Measurements from ENCODE around the gene ECSIT. TPM values are rescaled to one million over a fixed set of nuclear protein-coding genes. Genes with fewer than 3 reads are reported as not detected.

Gene ECSIT
- polyA plus RNA-seq, 2 of the 4 experiments (the other 2 are of a cell fraction) = 23.0 to 29.7 TPM

DNA sequence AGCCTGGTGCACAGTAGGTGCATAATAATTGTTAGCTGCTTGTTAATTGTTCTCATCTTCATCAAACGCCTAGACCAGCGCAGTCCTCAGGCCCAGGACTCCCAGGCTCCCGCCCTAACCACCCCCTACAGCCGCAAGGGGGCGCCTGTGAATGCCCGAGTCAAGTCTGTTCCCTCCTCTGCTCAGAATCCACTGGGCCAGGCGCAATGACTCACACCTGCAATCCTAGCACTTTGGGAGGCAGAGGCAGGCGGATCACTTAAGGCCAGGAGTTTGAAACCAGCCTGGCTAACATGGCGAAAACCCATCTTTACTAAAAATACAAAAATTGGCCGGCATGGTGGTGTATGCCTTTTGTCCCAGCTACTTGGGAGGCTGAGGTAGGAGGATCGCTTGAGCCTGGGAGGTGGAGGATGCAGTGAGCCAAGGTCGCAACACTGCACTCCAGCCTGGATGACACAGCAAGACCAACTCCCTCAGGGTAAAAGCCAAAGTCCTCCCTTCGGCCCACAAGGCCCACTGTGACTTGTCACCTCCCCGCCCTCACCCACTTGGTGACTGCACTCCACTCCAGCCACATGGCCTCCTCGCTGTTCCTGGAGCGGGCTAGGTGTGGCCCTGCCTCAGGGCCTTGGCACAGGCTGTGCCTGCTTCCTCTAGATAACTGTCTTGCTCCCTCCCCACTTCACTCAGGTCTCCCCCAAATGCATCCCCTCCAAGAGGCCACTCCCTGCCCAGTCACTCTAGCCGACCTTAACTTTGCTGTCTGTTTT, 32.4 kb downstream of the ECSIT start:
- DNase-seq (ENCODE audit: low read depth in 1 of 2, low spot score in 1 of 2) (peak; percentile 55 to 84), FAIRE-seq (no peak), ATAC-seq (peak; percentile 91 to 98)
- whole genome bisulfite sequencing (ENCODE audit: missing lambda C conversion rate) = 65% methylated on average over 11 of the region's 17 CpGs
- H3K4me2 ChIP-seq = no peak overlapping the region
- H3K9me3 ChIP-seq = no peaks in the 10 kb centered on the region
- H3K4me3 ChIP-seq = no peak overlapping the region
- H3K4me1 ChIP-seq = peaks cover 4% of the 10 kb centered on the region
- ChIA-PET POLR2A (no interaction called here), CTCF (interaction anchor here (0.6 to 4.3 kb wide), 8 partner anchors 10 to 449 kb away, joined by 4 to 26 read pairs (median 4); no protein-coding TSS in a partner anchor)
- TF ChIP-seq SMC3 (IDR thresholded peaks at IDR 0.05) = peak; percentile 66
- no peak for TF ChIP-seq PHF8 (IDR thresholded peaks at IDR 0.05; ENCODE audit: borderline replicate concordance, low read depth)
- peak; percentile 50 to 56 for TF ChIP-seq RAD21 (conservative IDR thresholded peaks at IDR 0.05 in 1 of 2, IDR thresholded peaks at IDR 0.05 in 1 of 2)
- no peak for TF ChIP-seq RCOR1 (IDR thresholded peaks at IDR 0.05; ENCODE audit: low read depth, low read length)
- TF ChIP-seq MAFK (IDR thresholded peaks at IDR 0.05; ENCODE audit: partially characterized antibody) = peak; percentile 4
- TF ChIP-seq, protein P1, sequence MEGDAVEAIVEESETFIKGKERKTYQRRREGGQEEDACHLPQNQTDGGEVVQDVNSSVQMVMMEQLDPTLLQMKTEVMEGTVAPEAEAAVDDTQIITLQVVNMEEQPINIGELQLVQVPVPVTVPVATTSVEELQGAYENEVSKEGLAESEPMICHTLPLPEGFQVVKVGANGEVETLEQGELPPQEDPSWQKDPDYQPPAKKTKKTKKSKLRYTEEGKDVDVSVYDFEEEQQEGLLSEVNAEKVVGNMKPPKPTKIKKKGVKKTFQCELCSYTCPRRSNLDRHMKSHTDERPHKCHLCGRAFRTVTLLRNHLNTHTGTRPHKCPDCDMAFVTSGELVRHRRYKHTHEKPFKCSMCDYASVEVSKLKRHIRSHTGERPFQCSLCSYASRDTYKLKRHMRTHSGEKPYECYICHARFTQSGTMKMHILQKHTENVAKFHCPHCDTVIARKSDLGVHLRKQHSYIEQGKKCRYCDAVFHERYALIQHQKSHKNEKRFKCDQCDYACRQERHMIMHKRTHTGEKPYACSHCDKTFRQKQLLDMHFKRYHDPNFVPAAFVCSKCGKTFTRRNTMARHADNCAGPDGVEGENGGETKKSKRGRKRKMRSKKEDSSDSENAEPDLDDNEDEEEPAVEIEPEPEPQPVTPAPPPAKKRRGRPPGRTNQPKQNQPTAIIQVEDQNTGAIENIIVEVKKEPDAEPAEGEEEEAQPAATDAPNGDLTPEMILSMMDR (IDR thresholded peaks at IDR 0.05) = peak; percentile 56
- no peak for TF ChIP-seq FOSL2 (IDR thresholded peaks at IDR 0.05)
- TF ChIP-seq FOSL2 (CRISPR knock-in tag; IDR thresholded peaks at IDR 0.05) = peak; percentile 79
- no peak for TF ChIP-seq BHLHE40 (IDR thresholded peaks at IDR 0.05; ENCODE audit: low read depth, low read length)
- H3K27ac ChIP-seq = peak overlapping the region in 1 of 2 experiments; percentile 58; a peak in 3 of 6 replicates

DNA sequence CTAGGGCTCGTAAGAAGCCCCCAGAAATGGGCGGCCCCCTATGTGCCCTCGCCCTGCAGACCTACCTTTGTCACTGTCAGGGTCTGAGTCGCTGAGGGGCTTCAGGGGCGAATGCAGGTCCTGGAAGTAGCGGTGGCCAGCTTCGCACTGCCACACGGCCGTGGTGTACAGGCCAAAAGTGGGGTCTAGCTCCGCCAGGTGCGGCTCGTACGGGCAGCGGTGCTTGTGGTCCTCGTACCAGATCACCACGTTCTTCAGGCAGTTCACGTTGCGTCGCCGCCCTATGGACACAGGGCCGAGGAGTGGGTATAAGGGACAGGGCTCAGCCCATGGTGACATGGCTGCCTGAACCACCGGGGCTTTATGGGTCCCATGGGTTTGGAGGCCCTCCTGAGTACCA, 33.0 kb downstream of the ECSIT start:
- FAIRE-seq (no peak), ATAC-seq (no peak), DNase-seq (ENCODE audit: low read depth in 1 of 2, low spot score in 1 of 2) (no peak)
- Histone ChIP-seq H3K4me1 (peaks cover 4% of the 10 kb centered on the region), H3K4me3 (no peak overlapping the region), H3K27ac (no peak overlapping the region), H3K4me2 (no peak overlapping the region), H3K9me3 (no peaks in the 10 kb centered on the region)
- no peak for TF ChIP-seq HEYL (CRISPR knock-in tag; IDR thresholded peaks at IDR 0.05)
- TF ChIP-seq, protein P2, sequence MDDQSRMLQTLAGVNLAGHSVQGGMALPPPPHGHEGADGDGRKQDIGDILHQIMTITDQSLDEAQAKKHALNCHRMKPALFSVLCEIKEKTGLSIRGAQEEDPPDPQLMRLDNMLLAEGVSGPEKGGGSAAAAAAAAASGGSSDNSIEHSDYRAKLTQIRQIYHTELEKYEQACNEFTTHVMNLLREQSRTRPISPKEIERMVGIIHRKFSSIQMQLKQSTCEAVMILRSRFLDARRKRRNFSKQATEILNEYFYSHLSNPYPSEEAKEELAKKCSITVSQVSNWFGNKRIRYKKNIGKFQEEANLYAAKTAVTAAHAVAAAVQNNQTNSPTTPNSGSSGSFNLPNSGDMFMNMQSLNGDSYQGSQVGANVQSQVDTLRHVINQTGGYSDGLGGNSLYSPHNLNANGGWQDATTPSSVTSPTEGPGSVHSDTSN (IDR thresholded peaks at IDR 0.05) = no peak
- TF ChIP-seq ZSCAN20 (CRISPR knock-in tag; IDR thresholded peaks at IDR 0.05) = no peak
- no peak for TF ChIP-seq JUNB (IDR thresholded peaks at IDR 0.05)
- TF ChIP-seq, protein P3, sequence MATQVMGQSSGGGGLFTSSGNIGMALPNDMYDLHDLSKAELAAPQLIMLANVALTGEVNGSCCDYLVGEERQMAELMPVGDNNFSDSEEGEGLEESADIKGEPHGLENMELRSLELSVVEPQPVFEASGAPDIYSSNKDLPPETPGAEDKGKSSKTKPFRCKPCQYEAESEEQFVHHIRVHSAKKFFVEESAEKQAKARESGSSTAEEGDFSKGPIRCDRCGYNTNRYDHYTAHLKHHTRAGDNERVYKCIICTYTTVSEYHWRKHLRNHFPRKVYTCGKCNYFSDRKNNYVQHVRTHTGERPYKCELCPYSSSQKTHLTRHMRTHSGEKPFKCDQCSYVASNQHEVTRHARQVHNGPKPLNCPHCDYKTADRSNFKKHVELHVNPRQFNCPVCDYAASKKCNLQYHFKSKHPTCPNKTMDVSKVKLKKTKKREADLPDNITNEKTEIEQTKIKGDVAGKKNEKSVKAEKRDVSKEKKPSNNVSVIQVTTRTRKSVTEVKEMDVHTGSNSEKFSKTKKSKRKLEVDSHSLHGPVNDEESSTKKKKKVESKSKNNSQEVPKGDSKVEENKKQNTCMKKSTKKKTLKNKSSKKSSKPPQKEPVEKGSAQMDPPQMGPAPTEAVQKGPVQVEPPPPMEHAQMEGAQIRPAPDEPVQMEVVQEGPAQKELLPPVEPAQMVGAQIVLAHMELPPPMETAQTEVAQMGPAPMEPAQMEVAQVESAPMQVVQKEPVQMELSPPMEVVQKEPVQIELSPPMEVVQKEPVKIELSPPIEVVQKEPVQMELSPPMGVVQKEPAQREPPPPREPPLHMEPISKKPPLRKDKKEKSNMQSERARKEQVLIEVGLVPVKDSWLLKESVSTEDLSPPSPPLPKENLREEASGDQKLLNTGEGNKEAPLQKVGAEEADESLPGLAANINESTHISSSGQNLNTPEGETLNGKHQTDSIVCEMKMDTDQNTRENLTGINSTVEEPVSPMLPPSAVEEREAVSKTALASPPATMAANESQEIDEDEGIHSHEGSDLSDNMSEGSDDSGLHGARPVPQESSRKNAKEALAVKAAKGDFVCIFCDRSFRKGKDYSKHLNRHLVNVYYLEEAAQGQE (IDR thresholded peaks at IDR 0.05) = no peak
- no peak for TF ChIP-seq MYC (IDR thresholded peaks at IDR 0.05; ENCODE audit: borderline replicate concordance, low read length)
- no peak for TF ChIP-seq BHLHE40 (IDR thresholded peaks at IDR 0.05; ENCODE audit: low read depth, low read length)
- TF ChIP-seq KDM5A (IDR thresholded peaks at IDR 0.05) = no peak
- TF ChIP-seq, protein P1 (IDR thresholded peaks at IDR 0.05) = no peak
- TF ChIP-seq ESRRA (IDR thresholded peaks at IDR 0.05; ENCODE audit: borderline replicate concordance, low read length) = no peak
- no peak for TF ChIP-seq POLR2AphosphoS2 (conservative IDR thresholded peaks at IDR 0.05; ENCODE audit: low read length)
- no peak for TF ChIP-seq NPAS2 (CRISPR knock-in tag; IDR thresholded peaks at IDR 0.05; ENCODE audit: borderline replicate concordance)
- no peak for TF ChIP-seq JUN (IDR thresholded peaks at IDR 0.05)
- TF ChIP-seq ZC3H11A (IDR thresholded peaks at IDR 0.05) = no peak
- TF ChIP-seq, protein P4, sequence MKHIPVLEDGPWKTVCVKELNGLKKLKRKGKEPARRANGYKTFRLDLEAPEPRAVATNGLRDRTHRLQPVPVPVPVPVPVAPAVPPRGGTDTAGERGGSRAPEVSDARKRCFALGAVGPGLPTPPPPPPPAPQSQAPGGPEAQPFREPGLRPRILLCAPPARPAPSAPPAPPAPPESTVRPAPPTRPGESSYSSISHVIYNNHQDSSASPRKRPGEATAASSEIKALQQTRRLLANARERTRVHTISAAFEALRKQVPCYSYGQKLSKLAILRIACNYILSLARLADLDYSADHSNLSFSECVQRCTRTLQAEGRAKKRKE (CRISPR knock-in tag; IDR thresholded peaks at IDR 0.05; ENCODE audit: low read depth) = no peak
- no peak for TF ChIP-seq HOXB13 (CRISPR knock-in tag; IDR thresholded peaks at IDR 0.05; ENCODE audit: low read depth)
- TF ChIP-seq HOXA7 (CRISPR knock-in tag; IDR thresholded peaks at IDR 0.05) = no peak
- TF ChIP-seq, protein P5, sequence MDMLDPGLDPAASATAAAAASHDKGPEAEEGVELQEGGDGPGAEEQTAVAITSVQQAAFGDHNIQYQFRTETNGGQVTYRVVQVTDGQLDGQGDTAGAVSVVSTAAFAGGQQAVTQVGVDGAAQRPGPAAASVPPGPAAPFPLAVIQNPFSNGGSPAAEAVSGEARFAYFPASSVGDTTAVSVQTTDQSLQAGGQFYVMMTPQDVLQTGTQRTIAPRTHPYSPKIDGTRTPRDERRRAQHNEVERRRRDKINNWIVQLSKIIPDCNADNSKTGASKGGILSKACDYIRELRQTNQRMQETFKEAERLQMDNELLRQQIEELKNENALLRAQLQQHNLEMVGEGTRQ (IDR thresholded peaks at IDR 0.05) = no peak
- CTCF ChIA-PET = interaction anchor here (0.6 to 4.3 kb wide), 6 partner anchors 8 to 93 kb away, joined by 4 to 26 read pairs (median 8); no protein-coding TSS in a partner anchor
- whole genome bisulfite sequencing (ENCODE audit: missing lambda C conversion rate) = 95% methylated on average over 16 of the region's 22 CpGs
- POLR2A ChIA-PET = no interaction called here
